ENCODE results near the gene CENPO.

The CENPO gene

GRCh38 chr2:24871852-24872333 lies 78.7 kb downstream of the CENPO start:
- no peak for TF ChIP-seq SIN3A (IDR thresholded peaks at IDR 0.05; ENCODE audit: borderline replicate concordance, insufficient read depth, low read length)
- TF ChIP-seq REST (IDR thresholded peaks at IDR 0.05; ENCODE audit: insufficient read depth in 1 of 2, low read depth in 2 of 2, low read length in 2 of 2): no peak
- TF ChIP-seq POLR2AphosphoS5 (IDR thresholded peaks at IDR 0.05; ENCODE audit: low read depth, low read length): no peak
- TF ChIP-seq TAF1 (IDR thresholded peaks at IDR 0.05; ENCODE audit: borderline replicate concordance, insufficient read depth, low read length): no peak
- TF ChIP-seq FOXP2 (optimal IDR thresholded peaks at IDR 0.05; ENCODE audit: borderline replicate concordance, extremely low read depth, extremely low read length, insufficient read depth): no peak
